ENCODE data around the gene KIF13A. TPM values are rescaled to one million over a fixed set of nuclear protein-coding genes. Genes with fewer than 3 reads are reported as not detected.

The KIF13A gene
- polyA plus RNA-seq, 1 experiment = 57.7 TPM

GRCh38 chr6:17870300-17871188, 116.9 kb downstream of the KIF13A start:
- H3K4me3 ChIP-seq (ENCODE audit: low read depth, low read length) = no peak overlapping the region
- no peaks in the 10 kb centered on the region for H3K27me3 ChIP-seq (ENCODE audit: control insufficient read depth, insufficient read depth, low read length)
- TF ChIP-seq CTCF (IDR thresholded peaks at IDR 0.05; ENCODE audit: low read depth, low read length) = no peak
- POLR2A ChIA-PET = no interaction called here
- DNase-seq (ENCODE audit: low read depth, low spot score) = no peak
- H3K9me3 ChIP-seq (ENCODE audit: control insufficient read depth, insufficient read depth, low read length) = no peaks in the 10 kb centered on the region
- H3K27ac ChIP-seq (ENCODE audit: low read depth, low read length) = no peak overlapping the region
- CTCF ChIA-PET = interaction anchor here (0.6 kb wide), 1 partner anchor 252 kb away, joined by 3 read pairs; no protein-coding TSS in a partner anchor

DNA sequence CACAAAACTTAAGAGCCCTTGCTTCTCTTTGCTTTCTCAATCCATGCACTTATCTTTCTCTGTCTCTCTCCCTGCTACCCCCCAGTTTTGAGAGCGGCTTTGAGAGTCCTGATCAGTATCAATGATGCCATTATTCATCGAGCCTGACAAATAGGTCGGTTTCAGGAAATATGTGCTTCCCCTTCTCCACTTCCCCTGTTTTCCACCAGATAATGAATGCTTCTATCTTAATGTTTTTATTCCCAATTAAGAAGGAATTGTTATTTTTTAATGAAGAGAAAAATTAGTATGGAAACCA, 117.7 kb downstream of the KIF13A start:
- no peak for TF ChIP-seq CTCF (IDR thresholded peaks at IDR 0.05; ENCODE audit: low read depth, low read length)
- Histone ChIP-seq H3K27me3 (ENCODE audit: control insufficient read depth, insufficient read depth, low read length) (no peaks in the 10 kb centered on the region), H3K27ac (ENCODE audit: low read depth, low read length) (no peak overlapping the region), H3K4me3 (ENCODE audit: low read depth, low read length) (no peak overlapping the region), H3K9me3 (ENCODE audit: control insufficient read depth, insufficient read depth, low read length) (no peaks in the 10 kb centered on the region)
- CTCF ChIA-PET = interaction anchor here (0.6 kb wide), 1 partner anchor 252 kb away, joined by 3 read pairs; no protein-coding TSS in a partner anchor
- DNase-seq (ENCODE audit: low read depth, low spot score) = no peak
- POLR2A ChIA-PET = no interaction called here

DNA sequence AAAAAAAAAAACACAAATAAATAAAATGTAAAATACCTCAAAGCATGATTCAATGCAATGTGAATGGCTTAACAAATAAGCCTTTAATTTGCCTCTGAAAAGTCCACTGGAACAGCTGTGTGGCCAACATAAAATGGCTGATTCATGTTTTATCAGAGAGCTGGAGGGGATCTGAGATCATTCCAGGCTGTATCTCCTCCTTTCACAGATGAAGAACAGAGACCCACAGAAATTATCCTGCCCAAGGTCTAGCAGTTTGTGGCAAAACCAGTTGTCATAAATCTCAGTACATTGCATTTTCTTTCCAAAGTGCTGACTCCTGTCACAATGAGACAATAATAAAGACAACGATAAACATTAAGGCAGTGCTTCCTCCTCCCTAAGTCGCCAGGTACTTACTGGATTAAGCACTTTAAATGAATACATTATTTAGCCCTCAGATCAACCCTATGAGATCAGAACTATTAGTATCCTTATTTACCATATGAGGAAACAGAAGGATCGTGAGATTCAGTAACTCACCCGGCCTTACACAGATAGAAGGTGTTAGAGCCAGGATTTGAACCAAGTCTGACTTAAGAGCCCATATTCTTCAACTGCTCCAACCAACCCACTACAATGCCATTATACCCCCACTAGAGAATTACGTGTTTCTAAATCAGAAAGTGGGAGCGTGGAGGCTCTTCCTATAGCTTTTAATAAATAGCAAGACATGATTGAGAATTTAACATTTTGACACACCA, 118.3 kb downstream of the KIF13A start:
- H3K27me3 ChIP-seq (ENCODE audit: control insufficient read depth, insufficient read depth, low read length) = no peaks in the 10 kb centered on the region

DNA sequence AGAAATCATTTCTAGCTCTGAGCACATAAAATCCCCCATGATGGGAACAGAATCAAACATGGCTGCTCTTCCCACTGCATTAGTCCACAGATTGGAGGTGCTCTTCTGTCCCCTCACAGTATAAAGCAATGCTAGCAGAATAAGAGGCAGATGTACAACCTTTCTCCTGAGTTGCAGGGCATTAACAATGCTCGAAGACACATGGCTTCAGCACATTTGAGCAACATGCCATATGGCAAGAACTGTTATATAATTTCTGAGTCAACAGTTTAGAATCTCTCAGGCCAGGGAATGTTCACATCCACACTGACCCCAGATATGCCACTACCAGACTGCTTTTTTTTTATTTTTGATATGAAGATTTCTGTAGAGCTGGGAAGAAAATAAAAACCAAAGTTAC, 119.6 kb downstream of the KIF13A start:
- Histone ChIP-seq H3K4me3 (ENCODE audit: low read depth, low read length) (no peak overlapping the region), H3K9me3 (ENCODE audit: control insufficient read depth, insufficient read depth, low read length) (no peaks in the 10 kb centered on the region), H3K27me3 (ENCODE audit: control insufficient read depth, insufficient read depth, low read length) (no peaks in the 10 kb centered on the region), H3K27ac (ENCODE audit: low read depth, low read length) (no peak overlapping the region)
- no peak for DNase-seq (ENCODE audit: low read depth, low spot score)
- no peak for TF ChIP-seq CTCF (IDR thresholded peaks at IDR 0.05; ENCODE audit: low read depth, low read length)
- ChIA-PET CTCF (no interaction called here), POLR2A (interaction anchor here (0.6 to 1.4 kb wide), 2 partner anchors 11 to 95 kb away, joined by 3 read pairs; no protein-coding TSS in a partner anchor)

More for the DNA sequence above, 118.3 kb downstream of the KIF13A start:
- no peak overlapping the region for H3K4me3 ChIP-seq (ENCODE audit: low read depth, low read length)
- POLR2A ChIA-PET = interaction anchor here (0.6 to 0.7 kb wide), 3 partner anchors 15 to 1247 kb away, joined by 3 to 5 read pairs (median 4); no protein-coding TSS in a partner anchor
- no peaks in the 10 kb centered on the region for H3K9me3 ChIP-seq (ENCODE audit: control insufficient read depth, insufficient read depth, low read length)
- no peak for DNase-seq (ENCODE audit: low read depth, low spot score)
- no peak for TF ChIP-seq CTCF (IDR thresholded peaks at IDR 0.05; ENCODE audit: low read depth, low read length)
- CTCF ChIA-PET = interaction anchor here (0.6 to 0.7 kb wide), 2 partner anchors 34 to 35 kb away, joined by 6 to 7 read pairs; no protein-coding TSS in a partner anchor
- no peak overlapping the region for H3K27ac ChIP-seq (ENCODE audit: low read depth, low read length)
